ENCODE results near the gene NTRK3.

NTRK3 gene

GRCh38 chr15:87971076-87971475 is 285.5 kb downstream of the NTRK3 start:
- no peak for DNase-seq

- no peak for DNase-seq
These were observed 288.6 kb downstream of the NTRK3 start for GRCh38 chr15:87967951-87968350.

GRCh38 chr15:87965304-87965703 is 291.2 kb downstream of the NTRK3 start:
- DNase-seq: no peak

- DNase-seq: no peak
These were observed 294.1 kb downstream of the NTRK3 start for GRCh38 chr15:87962428-87962827.

- no peak for DNase-seq
These were observed 294.6 kb downstream of the NTRK3 start for GRCh38 chr15:87961851-87962420.

- DNase-seq: no peak
These were observed 296.9 kb downstream of the NTRK3 start for GRCh38 chr15:87959662-87960061.

- no peak for DNase-seq
These were observed 297.5 kb downstream of the NTRK3 start for GRCh38 chr15:87959080-87959479.

GRCh38 chr15:87955284-87955909 is 301.1 kb downstream of the NTRK3 start:
- DNase-seq: no peak

- DNase-seq: no peak
These were observed 301.7 kb downstream of the NTRK3 start for GRCh38 chr15:87954793-87955192.

- DNase-seq: no peak
These were observed 303.7 kb downstream of the NTRK3 start for GRCh38 chr15:87952736-87953287.

- DNase-seq: no peak
These were observed 306.8 kb downstream of the NTRK3 start for GRCh38 chr15:87949575-87950223.

GRCh38 chr15:87949151-87949574 is 307.4 kb downstream of the NTRK3 start:
- DNase-seq: no peak

- DNase-seq: no peak
These were observed 309.0 kb downstream of the NTRK3 start for GRCh38 chr15:87947560-87947959.

GRCh38 chr15:87945246-87945645 is 311.3 kb downstream of the NTRK3 start:
- no peak for DNase-seq

GRCh38 chr15:87944691-87945090 is 311.8 kb downstream of the NTRK3 start:
- DNase-seq: no peak

GRCh38 chr15:87944050-87944449 is 312.5 kb downstream of the NTRK3 start:
- DNase-seq: no peak

GRCh38 chr15:87943626-87944025 is 312.9 kb downstream of the NTRK3 start:
- DNase-seq: no peak

- no peak for DNase-seq
These were observed 314.2 kb downstream of the NTRK3 start for GRCh38 chr15:87942316-87942715.

- no peak for DNase-seq
These were observed 314.9 kb downstream of the NTRK3 start for GRCh38 chr15:87941606-87942005.

GRCh38 chr15:87940768-87941167 is 315.8 kb downstream of the NTRK3 start:
- no peak for DNase-seq

- DNase-seq: no peak
These were observed 316.6 kb downstream of the NTRK3 start for GRCh38 chr15:87939848-87940457.

GRCh38 chr15:87938031-87938430 is 318.5 kb downstream of the NTRK3 start:
- no peak for DNase-seq

- no peak for DNase-seq
These were observed 321.0 kb downstream of the NTRK3 start for GRCh38 chr15:87935583-87935982.

GRCh38 chr15:87931584-87931983 is 325.0 kb downstream of the NTRK3 start:
- DNase-seq: no peak
